IPS-11a (cell line): ENCODE measurements around the gene TMA7.
"Not testable (repeated sequence)": the region's sequence is repeated elsewhere in the genome, so short reads cannot be mapped to it uniquely, and the experiment has no call there.

Source experiments
- H3K4me3 ChIP-seq: one replicate; pipeline ENCODE4 v1.5.1; 2013; ENCODE audit warnings: low read depth, low read length, control low read depth

Gene TMA7

DNA sequence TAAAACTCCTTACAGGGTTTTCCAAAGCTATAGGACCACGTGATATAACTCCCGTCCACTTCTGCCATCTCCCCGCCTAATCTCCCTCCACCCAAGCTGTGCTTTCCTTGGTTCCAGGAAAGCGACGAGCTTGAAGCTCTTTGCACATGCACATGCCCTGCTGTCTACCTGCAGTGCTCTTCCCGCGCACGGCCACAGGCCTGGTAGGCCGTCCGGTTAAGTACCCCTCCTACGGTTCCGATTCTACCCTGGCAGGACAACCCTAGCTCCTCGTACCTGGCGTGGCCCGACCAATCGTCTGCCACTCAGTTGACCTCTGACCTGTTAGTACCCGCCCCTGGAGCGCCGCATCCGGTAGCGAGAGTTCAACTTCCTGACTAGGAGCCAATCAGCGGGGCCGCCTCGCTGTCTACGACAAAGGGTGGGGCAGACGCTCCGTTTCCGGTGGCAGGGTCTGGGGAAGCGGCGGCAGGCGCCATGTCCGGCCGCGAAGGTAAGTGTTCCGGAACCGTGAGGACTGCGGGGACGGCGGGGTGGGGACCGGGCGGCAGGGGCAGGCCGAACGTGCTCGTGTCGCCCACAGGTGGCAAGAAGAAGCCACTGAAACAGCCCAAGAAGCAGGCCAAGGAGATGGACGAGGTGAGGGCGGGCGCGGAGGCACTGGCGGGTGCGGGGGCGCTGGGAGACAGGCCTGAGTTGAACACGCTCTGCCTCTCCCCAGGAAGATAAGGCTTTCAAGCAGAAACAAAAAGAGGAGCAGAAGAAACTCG is at the start of gene TMA7, which contains the start of gene CCDC51:
TSS of gene TMA7 (plus strand) at position 438 of the 770 bp plus-strand sequence. CDS start at position 478, 40 bp downstream.
TSS of gene CCDC51 (minus strand) at position 300 of the 770 bp plus-strand sequence. CDS start 4,991 bp downstream, outside the sequence.
- H3K4me3 ChIP-seq = peak within 1 kb of the TSS; percentile 96

GRCh38 chr3:48394391-48394790 is 45.7 kb upstream of the TMA7 start:
- no peak overlapping the region for H3K4me3 ChIP-seq

DNA sequence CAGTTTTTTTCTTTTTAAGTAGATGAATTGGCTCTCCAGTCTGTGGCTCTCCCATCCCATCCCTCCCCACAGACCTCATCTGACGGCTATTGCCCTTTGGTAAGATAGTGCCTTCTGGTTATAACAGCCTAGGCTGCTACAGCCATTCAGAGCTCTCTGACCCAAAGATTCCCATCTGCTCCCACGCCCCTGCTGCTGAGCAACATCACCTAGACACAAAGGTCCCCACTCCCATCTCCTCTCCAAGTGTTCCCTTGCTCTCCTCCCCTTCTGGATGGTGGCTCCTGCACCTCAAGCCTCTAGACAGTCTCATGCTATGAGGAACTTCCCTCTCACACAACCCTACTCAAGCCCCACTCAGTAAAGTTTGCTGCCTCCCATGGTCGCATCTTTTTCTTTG is 44.3 kb upstream of the TMA7 start:
- no peak overlapping the region for H3K4me3 ChIP-seq

- H3K4me3 ChIP-seq = no peak overlapping the region
Measured at GRCh38 chr3:48397767-48398681, 42.0 kb upstream of the TMA7 start.

- no peak overlapping the region for H3K4me3 ChIP-seq
Measured at GRCh38 chr3:48398701-48399386, 41.2 kb upstream of the TMA7 start.

GRCh38 chr3:48399387-48400172 is 40.5 kb upstream of the TMA7 start:
- H3K4me3 ChIP-seq = no peak overlapping the region

DNA sequence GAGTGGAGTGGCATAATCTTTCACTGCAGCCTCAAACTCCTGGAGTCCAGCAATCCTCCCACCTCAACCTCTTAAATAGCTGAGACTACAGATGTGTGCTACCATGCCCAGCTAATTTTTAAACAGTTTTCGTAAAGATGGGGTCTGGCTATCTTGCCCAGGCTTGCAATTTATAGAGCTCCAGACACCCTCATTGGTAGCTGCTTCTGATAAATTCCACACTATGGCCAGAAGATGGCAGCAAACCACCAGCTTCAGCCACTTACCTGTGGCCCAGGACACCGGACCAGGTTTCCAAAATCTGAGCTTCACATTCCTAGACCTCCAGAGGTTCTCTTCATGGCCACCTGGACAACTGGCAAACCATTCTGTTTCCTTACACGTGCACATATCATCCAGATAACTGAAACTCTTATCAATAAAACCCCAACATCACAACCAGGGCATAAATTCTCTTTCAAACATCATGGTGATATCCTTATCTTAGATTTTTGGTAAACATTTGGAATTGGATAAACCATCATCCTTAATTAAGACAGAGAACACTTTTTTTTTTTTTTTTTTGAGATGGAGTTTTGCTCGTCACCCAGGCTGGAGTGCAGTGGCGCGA is 39.1 kb upstream of the TMA7 start:
- H3K4me3 ChIP-seq = no peak overlapping the region

- H3K4me3 ChIP-seq = not testable (repeated sequence)
Measured at GRCh38 chr3:48401434-48401901, 38.6 kb upstream of the TMA7 start.

DNA sequence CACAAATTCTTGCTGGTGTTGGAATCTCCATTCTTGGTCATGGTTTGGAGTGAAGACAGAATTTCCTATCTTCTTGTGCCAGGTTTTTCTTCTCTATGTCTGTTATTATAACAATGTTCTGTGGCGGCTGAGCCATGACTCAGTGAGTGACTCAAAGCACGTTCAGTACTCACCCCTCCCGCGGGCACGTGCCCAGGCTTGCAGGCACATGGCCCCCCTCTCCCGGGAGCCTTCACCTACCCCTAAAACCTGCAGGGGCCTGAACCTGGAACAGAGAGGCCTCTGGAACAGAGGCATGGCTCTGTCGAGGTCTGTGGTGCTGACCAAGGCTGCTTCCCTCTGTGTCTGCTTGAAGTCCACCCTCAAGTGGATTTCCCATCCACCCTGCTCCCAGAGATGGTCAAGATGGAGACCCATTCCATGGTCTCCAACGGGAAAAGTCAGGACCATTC is 37.8 kb upstream of the TMA7 start:
- H3K4me3 ChIP-seq = no peak overlapping the region

DNA sequence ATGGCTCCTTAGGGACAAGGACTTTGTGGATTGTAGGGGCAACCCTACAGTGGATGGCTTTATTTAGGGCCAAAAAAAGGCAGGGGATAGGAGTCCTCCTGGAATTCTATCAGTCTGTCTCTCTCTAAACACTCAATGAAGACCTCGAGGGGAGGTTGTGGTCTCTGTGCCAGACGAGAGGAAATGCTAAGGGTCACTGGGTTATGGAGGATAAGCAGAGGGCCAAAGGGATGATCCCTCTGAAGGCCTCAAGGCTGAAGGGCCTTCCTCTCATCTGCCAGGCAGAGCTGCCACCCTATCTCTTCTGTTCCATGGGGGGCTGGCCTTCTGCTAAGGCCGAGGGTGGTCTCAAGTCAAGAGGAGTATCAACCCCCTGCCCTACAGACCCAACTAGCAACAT is 37.1 kb upstream of the TMA7 start:
- H3K4me3 ChIP-seq = no peak overlapping the region

DNA sequence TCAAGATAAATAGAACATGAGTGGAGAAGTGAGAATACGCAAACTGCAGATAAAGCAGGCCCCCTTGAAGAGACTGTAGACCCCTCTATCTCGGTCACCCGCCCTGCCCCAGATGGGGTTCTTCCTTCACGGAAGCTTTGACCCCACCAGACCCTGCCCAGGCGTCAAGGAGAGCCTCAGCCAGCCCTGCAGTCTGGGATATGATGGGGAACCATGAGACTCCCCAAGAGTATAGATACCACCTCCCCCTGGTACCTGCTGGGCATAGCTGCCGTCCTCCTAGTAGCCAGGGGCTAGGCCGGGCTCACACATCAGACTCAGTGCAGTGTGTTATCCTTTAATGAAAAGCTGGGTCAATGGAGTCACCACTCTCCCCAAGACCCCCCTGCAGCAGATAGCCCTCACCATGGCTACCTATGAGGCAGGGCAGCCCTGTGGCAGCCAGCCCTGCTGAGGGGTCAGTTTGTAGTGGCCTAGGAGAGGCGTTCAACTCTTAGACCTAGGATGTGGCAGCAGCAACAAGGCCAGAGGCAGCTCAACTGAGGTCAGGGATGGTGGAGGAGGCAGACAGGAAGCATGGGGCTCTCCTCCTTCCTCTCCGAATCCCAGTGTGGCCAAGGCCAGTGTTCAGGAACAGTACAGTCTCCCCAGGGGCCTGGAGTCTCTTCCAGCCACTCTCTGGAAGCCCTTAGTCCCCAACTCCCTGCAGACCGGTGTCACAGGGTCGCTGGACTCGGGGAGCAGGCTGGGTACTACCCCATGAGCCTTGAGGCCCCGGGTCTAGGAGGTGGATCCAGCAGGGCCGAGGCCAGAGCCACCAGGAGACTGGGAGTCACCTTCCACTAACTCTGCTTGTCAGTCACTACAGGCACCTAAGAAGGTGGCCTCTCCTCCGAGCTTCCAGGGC is 36.3 kb upstream of the TMA7 start:
- no peak overlapping the region for H3K4me3 ChIP-seq

GRCh38 chr3:48404440-48405342 is 35.4 kb upstream of the TMA7 start:
- no peak overlapping the region for H3K4me3 ChIP-seq

DNA sequence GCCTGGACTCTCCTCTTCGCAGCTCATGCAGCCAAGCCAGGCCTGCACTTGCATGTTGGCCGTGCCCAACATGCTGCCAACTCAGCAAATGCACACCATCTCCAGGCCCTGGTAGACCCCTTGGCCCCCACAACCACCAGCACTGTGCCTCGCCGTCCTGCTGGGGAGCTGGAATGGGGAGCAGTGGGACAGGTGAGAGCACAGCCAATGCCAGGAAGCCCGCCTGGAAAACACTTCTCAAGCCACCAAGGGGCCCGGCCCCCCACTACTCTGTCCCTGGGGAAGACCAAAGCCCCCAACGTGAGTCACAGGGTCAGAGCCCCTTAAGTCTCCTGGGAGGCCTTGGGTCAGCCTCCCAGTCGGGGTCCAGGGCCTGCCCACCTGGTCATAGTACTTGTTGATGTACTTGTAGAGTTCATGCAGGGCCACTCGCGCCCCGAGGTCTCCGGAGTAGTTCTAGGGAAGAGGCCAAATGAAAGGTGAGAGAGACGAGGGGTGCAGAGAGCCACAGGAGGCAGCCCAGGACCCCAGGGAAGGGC is 34.6 kb upstream of the TMA7 start:
- no peak overlapping the region for H3K4me3 ChIP-seq

DNA sequence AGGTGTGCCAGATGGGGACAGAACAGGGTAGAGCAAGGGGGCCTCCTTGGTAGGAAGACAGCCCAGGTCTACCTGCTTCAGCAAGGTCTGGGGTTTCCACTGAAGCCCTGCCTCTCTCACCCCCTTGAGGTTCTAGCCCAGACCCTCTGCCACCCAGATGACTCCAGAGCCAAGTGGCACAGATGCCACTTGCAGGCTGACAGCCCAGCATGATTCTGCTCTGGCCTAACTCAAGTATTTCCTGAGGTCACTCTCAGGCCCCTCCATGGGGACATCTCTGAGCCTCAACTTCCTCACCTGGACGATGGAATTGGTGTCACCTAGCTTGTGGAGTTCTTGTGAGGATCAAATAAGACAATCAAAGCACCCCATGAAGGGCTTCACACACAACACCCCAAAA is 34.1 kb upstream of the TMA7 start:
- H3K4me3 ChIP-seq = no peak overlapping the region

DNA sequence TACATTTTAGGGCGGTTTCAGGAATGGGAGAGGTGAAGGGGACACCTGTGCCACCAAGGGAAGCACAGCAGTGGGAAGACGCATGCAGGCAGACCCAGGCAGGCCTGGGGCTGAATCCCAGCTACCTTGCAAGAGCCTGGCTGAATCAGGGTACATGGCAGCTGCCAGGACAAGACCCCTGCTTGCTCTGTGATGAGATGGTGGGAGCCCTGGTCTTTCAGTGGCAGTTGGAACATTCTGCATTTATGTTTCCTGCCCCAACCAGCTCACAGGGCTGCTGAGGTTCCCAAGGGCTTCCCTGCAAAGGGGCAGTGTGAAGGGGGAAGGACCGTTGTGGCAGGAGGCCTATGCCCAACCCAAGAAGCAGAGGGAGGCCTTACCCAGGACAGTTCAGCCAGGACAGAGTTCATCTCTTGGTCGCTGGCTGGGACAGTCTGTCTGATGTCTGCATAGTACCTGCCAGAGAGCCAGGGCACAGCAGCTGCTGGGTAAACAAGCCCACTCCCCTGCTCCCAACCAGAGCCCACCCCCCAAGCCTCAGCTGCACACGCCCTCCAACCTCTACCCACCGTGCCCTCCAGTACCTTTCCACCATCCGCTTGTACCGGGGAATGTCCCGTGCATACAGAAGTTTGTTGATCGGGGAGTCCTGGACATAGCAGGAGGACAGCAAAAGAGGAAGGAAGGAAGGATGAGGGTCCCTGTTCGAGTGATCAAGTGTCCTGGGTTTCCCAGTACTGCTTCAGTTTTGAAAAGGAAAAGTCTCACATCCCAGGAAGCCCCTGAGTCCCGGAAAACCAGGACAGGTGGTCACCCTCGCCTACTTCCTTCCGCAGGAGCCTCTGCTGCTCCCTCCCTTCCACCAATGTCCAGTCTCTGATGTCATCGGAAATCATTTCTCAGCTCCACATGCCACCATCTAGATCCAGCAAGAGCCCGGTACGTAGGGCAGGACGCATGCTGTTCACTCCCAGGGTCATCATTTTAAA is 33.3 kb upstream of the TMA7 start:
- H3K4me3 ChIP-seq = no peak overlapping the region

DNA sequence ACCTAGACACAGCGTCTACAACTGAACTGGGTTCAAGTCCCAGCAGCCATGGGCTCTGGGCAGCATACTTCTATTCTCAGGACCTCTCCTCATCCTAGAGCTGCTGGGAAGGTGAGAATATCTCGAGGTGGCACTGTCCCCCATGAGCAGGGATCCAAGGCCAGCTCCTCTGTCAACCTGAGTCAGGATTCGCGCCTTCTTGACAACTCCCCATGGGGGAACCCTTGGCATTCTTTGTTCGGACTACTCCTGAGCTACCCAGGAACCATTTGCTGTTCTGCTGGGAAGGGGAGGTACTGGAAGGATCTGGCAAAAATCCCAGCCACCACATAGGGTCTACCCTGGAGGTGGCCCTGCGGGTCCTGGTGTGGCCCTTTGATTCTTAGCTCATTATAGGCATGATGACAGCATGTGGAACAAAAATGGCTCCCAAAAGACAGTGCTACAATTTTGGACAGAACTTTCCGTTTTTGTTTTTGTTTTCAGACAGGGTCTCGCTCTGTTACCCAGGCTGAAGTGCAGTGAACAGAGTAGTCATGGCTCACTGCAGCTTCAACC is 32.4 kb upstream of the TMA7 start:
- no peak overlapping the region for H3K4me3 ChIP-seq
